ENCODE measurements around the gene EED.

Gene EED, protein sequence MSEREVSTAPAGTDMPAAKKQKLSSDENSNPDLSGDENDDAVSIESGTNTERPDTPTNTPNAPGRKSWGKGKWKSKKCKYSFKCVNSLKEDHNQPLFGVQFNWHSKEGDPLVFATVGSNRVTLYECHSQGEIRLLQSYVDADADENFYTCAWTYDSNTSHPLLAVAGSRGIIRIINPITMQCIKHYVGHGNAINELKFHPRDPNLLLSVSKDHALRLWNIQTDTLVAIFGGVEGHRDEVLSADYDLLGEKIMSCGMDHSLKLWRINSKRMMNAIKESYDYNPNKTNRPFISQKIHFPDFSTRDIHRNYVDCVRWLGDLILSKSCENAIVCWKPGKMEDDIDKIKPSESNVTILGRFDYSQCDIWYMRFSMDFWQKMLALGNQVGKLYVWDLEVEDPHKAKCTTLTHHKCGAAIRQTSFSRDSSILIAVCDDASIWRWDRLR

DNA sequence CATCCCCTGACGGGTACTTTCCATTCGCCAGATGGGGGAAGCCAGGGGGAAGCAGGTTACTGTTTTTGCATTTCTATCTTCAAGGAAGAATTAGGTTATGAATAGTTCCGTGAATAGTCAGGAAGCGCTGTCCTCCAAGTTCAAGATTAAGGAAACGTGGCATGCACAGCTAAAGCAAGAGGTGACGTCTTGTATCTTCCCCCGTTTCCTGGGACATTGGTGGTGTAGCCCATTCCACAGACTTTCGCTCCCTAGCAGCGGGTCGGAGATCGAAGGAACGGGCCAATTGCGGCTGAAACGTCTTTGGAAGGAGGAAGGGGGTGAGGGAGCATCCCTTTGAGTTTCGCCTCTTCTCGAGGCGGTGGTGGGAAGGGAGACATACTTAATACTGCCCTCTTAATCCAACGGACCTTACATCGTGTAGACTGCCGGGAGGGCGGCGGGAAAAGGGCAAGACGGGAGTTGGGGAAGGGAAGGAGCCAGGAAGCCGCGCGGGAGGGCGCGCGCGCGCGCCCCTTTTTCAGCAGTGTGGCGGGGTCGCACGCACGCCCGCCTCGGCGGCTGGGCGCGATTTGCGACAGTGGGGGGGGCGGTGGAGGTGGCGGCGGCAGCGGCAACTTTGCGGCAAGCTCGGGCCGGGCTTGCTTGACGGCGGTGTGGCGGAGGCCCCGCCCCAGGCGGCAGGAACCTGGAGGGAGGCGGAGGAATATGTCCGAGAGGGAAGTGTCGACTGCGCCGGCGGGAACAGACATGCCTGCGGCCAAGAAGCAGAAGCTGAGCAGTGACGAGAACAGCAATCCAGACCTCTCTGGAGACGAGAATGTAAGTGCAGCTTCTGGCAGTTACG, at the start of gene EED:
EED (plus strand) TSS at position 232 of the 847 bp plus-strand sequence; CDS start at position 709, 477 bp downstream.
- DNase-seq: peak; percentile 90 to 94

DNA sequence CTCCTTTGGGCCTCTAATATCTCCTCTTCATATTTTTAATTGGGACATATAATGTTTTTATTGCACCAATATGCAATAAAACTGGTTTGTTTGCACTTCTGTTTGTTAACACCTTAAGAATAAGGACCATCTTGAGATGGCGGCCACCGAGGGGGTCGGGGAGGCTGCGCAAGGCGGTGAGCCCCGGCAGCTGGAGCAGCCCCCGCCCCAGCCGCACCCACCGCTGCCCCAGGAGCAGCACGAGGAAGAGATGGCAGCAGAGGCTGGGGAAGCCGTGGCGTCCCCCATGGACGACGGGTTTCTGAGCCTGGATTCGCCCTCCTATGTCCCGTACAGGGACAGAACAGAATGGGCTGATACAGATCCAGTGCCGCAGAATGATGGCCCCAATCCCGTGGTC, 49.6 kb upstream of the EED start:
- no peak for DNase-seq

DNA sequence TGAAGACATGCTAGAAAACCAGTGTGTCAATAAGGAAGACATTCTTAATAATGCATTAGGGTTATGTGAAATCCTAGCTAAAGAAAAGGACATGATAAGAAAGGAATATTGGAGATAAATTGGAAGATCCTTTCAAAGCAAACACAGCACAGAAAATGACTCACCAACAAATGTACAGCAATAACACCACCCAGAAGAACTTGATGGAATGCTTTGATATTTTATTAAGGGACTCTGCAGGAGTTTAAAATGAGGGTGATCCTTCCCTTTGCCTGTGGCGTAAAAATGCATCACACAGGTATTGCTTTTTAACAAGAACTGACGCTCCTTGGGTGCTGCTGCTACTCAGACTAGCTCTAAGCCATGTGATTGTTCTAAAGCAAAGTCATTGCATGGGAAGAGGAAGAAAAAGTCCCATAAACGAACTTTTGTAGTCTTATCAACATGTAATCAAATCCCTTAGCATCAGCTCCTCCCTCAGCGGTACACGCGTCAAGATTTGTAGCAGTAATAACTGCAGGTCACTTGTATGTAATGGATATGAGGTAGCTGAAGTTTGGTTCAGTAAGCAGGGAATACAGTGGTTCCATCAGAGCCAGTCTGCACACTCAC, 48.4 kb upstream of the EED start:
- DNase-seq: no peak

DNA sequence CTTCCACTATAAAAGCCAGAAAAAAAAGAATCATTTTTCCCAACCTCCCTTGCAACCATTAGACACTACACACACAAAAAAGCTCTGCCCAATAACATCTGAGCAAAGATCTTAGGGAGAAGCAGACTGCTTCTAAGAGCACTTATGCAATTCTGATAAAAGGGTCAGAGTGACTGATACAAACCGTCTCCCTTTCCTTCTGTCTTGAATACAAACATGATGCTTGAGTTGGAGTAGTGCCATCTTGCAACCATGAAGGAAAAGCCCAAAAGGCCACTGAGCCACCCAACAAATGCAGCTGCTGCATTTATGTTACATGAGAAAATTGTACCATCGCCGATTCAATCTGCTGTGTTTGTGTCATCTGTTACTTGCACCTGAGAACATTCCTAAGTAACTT, 47.6 kb upstream of the EED start:
- DNase-seq: no peak

DNA sequence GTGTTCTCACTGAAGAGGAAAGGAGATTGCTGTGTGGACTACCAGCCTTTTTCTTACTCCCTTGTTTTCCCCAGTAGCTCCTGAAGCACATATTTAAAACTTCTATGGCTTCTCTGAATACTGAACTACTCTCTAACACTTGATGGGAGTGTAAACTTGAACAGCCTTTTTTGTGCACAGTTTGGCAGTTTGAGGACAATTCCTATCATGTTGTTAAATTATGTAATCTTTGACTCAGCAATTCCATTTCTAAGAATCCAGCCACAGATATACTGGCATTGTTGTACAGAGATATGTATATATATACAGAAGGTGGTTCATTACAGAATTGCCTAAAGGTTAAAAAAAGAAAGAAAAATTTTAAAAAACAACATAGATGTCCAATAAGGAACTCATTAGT, 47.1 kb upstream of the EED start:
- no peak for DNase-seq

DNA sequence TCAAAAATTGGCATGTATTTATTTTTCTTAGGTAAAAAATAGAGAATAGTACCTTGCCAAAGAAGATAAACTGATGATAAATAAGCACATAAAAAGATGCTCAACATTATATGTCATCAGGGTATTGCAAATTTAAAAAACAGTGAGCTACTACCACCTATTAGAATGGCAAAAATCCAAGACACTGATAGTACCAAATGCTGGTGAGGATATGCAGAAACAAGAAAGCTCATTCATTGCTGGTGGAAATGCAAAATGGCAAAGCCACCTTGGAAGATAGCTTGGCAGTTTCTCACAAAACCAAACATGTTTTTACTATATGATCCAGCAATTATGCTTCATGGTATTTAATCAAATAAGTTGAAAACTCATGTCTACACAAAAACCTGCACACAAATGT, 46.4 kb upstream of the EED start:
- DNase-seq: no peak

DNA sequence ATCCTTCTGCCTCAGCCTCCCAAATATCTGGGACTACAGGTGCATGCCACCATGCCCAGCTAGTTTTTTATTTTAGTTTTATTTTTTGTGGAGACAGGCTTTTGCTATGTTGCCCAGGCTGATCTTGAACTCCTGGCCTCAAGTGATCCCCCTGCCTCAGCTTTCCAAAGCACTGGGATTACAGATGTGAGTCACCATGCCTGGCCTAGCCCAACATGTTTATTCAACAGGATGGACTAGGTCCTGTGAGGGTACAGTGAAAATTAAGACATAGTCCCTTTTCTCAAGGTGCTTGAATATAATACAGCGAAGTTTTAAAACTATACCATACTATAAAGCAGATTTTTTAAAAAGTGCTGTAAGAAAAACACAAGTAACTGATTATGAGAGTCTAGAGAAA, 45.2 kb upstream of the EED start:
- DNase-seq: no peak

DNA sequence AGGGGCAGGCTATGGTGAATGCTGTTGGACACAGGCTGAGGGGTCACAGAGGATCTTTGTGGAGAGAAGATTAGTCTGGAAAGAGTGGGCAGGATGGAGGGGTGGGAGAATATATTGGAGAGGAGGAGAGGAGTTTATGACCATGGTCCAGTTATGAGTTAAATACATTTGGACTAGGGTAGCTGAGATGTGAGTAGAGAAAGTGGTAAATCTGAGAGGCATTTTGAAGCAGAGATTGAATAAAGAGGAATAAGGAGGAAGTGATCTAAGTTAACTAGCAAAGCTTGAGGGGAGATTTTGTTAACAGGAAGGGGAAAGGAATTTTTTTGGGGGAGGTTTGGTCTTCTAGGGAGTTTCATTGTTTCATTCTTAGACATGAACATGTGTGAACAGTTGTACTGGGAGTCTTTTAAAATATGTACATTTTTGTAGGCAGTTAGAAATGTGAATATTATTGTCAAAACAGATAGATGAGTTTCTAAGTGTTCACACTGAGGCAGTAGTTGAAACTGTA, 43.1 kb upstream of the EED start:
- DNase-seq: no peak

DNA sequence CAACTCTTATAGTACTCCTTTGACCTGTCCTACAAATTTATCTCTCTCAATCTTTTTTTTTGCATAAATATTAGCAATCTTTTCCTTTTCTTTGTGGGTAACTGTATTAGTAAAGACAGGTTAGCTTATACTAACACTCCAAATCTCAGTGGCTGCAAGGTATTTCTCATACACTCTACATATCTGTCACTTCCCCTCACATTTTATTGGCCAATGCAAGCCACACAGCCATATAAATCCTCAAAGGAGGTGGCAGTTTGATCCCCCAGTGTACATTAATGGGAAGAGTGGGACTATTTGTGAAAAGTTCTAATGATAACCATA, 42.6 kb upstream of the EED start:
- DNase-seq: no peak

DNA sequence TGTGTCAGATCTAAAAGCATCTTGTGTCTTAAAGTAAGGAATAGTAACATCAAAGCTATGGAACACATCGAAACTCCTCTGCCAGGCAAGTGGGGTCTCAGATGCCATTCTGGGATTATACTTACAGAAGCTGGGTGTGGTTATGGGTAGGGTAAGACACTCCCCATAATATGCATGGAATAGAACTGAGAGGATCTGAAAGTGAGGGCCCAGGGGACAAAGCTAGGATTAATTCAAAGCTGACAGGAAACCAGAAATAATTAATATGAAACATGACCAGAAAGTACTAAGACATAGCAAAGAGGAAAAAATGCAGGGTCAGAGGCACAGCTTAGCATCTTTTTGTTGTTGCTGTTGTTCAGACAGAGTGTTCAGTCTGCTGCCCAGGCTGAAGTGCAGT, 40.2 kb upstream of the EED start:
- DNase-seq: no peak

DNA sequence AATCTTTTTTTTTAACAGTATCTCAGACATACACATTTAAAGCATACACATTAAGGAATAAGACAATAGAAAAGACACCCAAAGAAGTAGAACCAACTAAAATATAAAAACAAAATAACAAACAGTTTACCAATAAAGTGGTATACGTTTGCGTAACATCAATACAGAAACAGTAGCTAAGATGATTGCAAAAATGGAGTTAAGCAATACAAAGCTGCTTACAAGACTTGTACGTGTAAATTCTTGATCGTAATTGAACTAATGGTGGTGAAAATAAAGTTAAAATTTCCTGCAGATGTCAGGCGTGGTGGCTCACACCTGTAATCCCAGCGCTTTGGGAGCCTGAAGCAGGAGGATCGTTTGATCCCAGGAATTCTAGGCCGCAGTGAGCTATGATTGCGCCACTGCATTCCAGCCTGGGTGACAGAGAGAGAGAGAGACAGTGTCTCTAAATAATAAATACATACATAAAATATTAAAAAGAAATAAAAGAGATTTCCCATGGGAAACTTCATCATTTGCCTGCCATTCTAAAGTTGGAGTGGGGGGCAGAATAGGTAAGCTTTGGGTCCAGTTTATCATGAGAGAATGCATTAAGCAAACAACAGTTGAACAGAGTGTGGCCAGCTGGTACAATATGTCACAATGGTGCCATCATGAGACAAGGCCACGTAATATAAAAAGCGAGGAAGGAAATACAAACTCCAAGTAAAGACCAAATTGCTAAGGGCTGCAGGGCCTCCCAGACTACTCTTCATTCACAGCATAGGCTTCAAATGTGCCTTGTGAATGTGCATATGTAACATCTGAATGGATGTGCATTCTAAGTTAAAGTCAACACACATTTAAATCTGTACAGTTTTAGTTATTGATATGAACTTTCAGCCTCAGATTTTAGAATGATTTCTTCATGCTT, 38.9 kb upstream of the EED start:
- no peak for DNase-seq

DNA sequence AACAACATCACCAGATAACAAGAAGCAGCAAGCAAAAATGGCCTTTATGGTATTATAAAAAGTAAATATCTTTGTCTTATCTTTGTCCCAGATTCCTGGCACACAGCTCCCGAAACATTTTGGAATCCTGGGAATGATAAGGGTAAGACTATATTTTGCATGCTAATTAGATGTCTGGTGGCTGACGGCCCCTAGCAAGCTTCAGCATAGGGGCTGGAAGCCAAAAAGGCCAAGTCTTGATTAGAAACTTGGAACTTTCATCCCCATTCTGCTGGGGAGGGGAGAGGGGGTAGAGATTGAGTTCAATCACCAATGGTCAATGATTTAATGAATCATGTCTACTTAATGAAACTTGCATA, 38.2 kb upstream of the EED start:
- DNase-seq: no peak

DNA sequence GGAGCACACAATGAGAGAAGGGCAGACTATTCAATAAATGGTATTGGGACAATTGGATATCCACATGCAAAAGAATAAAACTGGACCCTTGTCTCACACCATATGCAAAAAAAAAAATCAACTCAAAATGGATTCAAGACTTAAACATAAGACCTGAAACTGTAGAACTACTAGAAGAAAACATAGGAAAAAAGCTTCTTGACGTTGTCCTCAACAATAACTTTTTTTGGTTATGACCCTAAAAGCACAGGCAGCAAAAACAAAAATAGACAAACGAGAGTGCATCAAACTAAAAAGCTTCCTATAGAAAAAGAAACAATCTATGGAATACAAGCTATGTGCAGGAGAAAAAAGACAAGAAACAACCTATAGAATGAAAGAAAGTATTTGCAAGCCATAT, 37.1 kb upstream of the EED start:
- no peak for DNase-seq

DNA sequence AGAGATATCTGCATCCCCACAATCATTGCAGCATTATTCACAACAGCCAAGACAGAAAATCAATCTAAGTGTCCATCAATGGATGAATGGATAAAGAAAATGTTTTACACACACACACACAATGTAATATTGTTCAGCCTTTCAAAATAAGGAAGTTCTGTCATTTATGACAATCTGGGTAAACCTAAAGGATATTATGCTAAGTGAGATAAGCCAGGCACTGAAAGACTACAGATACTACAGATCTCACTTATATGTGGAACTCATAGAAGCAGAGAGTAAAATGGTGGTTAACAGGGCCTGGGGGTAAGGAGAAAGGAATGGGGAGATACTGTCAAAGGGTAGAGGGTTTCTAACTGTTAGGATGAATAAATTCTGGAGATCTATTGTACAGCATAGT, 36.0 kb upstream of the EED start:
- DNase-seq: no peak

DNA sequence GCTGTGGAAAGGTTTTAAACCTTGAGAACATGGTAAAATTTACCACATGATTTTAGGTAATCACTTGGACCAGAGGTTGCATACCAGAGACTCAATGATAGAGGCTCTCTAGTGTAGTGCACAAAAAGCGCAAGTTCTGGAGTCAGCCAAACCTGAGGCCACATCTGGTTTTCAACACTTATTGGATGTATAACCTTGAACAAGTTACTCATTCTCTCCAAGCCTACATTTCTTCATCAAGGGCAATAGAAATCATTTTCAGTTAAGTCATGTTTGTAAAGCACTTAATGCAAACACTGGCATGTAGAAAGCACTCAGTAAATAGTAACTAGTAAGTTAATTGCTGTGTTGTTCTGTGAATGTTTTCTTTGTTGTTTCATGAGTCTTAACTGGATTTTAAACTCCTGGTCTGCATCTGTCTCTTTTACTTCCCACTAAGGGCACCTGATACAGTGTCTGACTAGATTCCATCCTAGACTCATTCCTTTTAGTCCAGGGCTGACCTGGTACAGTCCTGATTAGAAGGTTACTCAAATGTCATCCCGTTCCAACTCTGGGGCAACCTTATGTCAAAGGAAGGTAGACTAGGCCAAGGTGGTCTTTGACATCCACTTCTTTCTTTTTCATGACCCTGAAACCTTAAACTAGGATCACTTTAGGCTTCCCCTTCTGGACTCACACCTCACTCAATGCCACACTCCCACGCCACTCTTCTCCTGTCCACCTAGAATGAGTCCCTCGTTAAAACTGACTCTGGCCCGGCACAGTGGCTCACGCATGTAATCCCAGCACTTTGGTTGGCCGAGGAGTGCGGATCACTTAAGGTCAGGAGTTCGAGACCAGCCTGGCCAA, 34.5 kb upstream of the EED start:
- DNase-seq: no peak

DNA sequence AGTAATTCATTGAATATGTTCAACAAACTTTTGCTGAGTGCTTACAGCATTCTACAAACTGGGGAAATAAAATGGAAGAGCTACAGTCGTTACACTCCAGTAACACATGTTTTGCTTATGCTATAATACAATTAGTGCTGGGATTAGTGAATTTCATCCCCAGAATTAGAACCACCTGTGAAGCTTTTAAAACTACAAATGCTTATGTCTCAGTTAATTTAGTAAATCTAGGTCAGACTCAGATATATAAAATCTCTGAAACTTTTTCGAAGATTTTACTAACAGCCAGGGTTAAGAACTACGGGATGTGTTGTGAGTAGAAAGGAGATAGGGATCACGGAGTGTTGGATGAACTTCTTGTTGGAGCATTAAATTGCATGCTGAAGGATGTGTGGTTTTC, 33.7 kb upstream of the EED start:
- DNase-seq: no peak

DNA sequence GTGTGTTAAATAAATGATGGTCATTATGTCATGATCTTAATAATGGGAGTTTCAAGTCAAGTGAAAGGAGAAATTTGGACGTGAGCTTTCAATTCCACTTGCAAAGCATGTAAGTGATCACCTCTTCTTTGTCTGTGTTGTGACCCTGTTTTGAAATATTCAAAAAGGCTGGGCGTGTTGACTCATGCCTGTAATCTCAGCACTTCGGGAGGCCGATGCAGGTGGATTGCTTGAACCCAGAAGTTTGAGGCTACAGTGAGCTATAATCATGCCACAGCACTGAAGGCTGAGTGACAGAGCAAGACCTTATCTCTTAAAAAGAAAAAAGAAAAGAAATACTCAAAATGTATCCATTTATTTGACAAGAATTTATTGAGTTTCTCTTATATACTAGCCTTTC, 32.9 kb upstream of the EED start:
- no peak for DNase-seq

DNA sequence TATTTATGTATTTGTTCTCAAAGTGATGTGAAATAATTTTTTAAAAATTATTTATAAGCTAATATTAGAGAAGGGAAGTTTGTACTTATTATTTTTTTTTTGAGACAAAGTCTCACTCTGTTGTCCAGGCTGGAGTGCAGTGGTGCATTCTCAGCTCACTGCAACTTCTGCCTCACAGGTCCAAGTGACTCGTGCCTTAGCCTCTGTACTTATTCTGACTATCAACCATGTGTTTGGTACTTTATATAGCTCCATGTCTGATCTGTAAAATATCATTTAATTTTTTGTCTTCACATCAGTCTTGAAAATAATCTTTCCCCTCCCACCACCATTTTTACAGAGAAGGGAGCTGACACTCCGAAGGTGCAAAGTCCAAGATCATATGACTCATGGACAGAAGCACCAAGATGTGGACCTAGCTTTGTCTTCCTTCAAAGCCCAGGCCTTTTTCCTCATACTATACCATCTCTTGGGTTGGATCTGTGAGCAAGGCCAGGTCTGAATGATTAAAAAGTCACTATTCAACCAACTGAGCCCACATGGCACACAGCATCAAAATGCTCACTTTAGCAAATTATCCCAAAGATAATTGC, 32.4 kb upstream of the EED start:
- no peak for DNase-seq

DNA sequence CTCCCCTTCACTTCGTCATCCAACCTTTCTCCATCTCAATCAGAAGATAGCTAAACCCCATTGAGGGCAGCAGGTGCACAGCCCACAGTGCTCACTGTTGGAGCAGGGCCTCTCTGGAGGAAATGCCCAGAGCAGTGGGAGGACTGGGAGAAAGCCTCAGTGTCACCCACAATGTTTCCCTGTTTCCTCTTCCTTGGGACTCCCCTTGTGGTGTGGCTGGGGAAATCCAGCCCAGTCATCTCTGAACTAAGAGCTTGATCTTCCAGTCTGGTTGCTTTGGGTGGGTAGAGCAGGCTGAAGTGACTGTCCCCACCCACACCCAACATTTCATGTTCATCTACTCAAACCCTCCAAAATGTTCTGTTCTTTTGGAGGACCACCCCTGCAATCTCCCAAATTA, 29.8 kb upstream of the EED start:
- peak; percentile 62 to 76 for DNase-seq

DNA sequence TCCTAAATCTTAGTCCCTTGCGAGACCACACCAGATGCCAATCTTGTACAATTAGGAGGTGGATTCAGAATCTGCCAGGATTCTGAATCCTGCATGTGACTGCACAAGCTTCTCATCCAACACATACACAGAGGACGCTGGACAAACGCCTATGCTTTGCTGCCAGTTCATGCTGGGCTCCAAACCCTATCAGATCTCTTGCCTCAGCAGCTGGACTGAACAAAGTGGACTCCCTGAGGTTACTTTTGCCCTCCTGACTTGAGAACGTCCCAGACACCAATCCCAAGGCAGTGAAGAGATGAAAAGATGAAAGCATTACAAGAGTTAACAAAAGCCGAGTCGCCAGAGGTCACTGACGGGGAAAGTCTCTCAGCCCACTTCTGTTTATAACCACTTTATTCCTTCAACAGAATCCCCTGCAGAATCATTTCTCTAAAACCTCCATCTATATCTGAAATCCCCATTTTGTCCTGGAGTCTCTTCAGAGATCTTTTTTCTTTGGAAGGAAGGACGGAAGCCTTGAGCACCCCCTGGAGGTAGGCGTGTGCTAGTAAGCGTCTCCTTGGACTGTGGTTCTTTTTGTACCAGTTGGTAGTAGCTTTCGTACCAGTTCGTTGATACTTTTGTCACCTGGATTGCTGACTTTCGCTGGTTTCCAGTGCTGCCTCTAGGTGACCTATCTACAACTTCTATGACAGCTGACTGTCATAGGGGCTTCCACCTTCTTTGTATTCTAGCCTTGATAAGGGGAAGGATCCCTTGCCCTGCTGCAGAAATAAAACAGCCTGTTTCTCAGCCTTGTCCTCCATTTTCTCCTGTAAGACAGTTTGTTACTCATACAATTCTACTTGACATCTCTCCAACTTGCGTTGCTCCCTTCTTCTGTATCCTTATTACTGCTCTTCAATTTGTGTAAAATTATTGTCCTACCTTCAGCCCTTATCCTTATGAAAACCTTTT, 26.1 kb upstream of the EED start:
- peak; percentile 63 to 67 for DNase-seq
